ENCODE data around the gene GLTP. TPM values are rescaled to one million over a fixed set of nuclear protein-coding genes. Genes with fewer than 3 reads are reported as not detected.

GLTP gene
- total and polyA plus RNA-seq, 2 of the 4 experiments (the other 2 are of a cell fraction): 34.4 to 58.4 TPM

GRCh38 chr12:109923481-109924245, 43.3 kb upstream of the GLTP start:
- intact Hi-C loops (cut with micrococcal nuclease): no loop called here
- 83% methylated on average over 3 of the region's 17 CpGs; no CpG with 5 or more reads in 1 of the 2 experiments for WGBS, 2 experiments (ENCODE audit: extremely low coverage in 2 of 2, insufficient read length in 1 of 2)
- Histone ChIP-seq H3K27me3 (ENCODE audit: control insufficient read depth, insufficient read depth, low read length) (no peaks in the 10 kb centered on the region), H2BK20ac (ENCODE audit: low read depth, low read length) (no peak overlapping the region), H2BK15ac (ENCODE audit: low read depth, low read length) (no peak overlapping the region), H3K18ac (ENCODE audit: low read depth, low read length) (no peak overlapping the region), H3K79me1 (ENCODE audit: low read depth in 1 of 2, low read length in 2 of 2) (no peaks in the 10 kb centered on the region), H2AK9ac (replicated peaks; ENCODE audit: low read depth, low read length, poor library complexity) (peak overlapping the region; percentile 37), H2BK5ac (ENCODE audit: low read depth, low read length, poor library complexity, severe bottlenecking) (no peak overlapping the region), H3K36me3 (ENCODE audit: control insufficient read depth, insufficient read depth, low read length) (peaks cover 19% of the 10 kb centered on the region), H3K9ac (ENCODE audit: low read depth, low read length) (no peak overlapping the region), H4K8ac (ENCODE audit: low read depth in 2 of 2, low read length in 2 of 2) (no peak overlapping the region), H4K5ac (ENCODE audit: low read depth, low read length) (no peak overlapping the region), H3K4me3 (ENCODE audit: insufficient read depth, low read depth, low read length) (no peak overlapping the region), H3K56ac (ENCODE audit: extremely low read depth, insufficient read depth, low read length) (no peak overlapping the region), H2BK120ac (ENCODE audit: low read depth, low read length) (no peak overlapping the region), H3K4me2 (ENCODE audit: low read depth, low read length) (no peak overlapping the region), H3K4me1 (ENCODE audit: control insufficient read depth, insufficient read depth, low read length) (no peaks in the 10 kb centered on the region; the same call in 1 of the 2 replicates), H3K27ac (ENCODE audit: insufficient read depth, low read length) (no peak overlapping the region), H3K14ac (replicated peaks; ENCODE audit: low read depth, low read length) (no peak overlapping the region), H4K91ac (ENCODE audit: insufficient read depth, low read depth, low read length) (no peak overlapping the region), H2AFZ (replicated peaks; ENCODE audit: low read length, poor library complexity) (no peak overlapping the region), H4K20me1 (ENCODE audit: insufficient read depth, low read length) (no peaks in the 10 kb centered on the region), H3K9me1 (ENCODE audit: insufficient read depth, low read length) (no peaks in the 10 kb centered on the region), H3K9me3 (ENCODE audit: control insufficient read depth, insufficient read depth, low read length) (no peaks in the 10 kb centered on the region), H3K23ac (ENCODE audit: low read depth, low read length) (no peak overlapping the region), H2AK5ac (ENCODE audit: low read depth, low read length) (no peak overlapping the region), H3K4ac (ENCODE audit: low read depth, low read length) (no peak overlapping the region)
- POLR2A ChIA-PET (ENCODE audit: unreplicated experiment): no interaction called here
- dilution Hi-C loops (cut with HindIII; ENCODE audit: low sequenced_read_pairs, unreplicated experiment): no loop called here
- DNase-seq (no peak), ATAC-seq (ENCODE audit: low read depth) (no peak)
- no peak for TF ChIP-seq BHLHE40 (IDR thresholded peaks at IDR 0.05; ENCODE audit: low read depth, low read length)
- TF ChIP-seq RFX5 (IDR thresholded peaks at IDR 0.05; ENCODE audit: low read depth, low read length): no peak
- TF ChIP-seq SMC3 (IDR thresholded peaks at IDR 0.05; ENCODE audit: low read depth, low read length): no peak
- TF ChIP-seq MXI1 (IDR thresholded peaks at IDR 0.05; ENCODE audit: borderline replicate concordance, low read depth, low read length): no peak
- TF ChIP-seq MAFK (IDR thresholded peaks at IDR 0.05; ENCODE audit: low read depth, low read length): no peak
- TF ChIP-seq NFE2L2 (IDR thresholded peaks at IDR 0.05; ENCODE audit: low read depth, low read length): no peak
- TF ChIP-seq CHD1 (IDR thresholded peaks at IDR 0.05; ENCODE audit: low read depth, low read length): no peak
- TF ChIP-seq FOS (IDR thresholded peaks at IDR 0.05; ENCODE audit: low read depth, low read length): no peak
- no peak for TF ChIP-seq RAD21 (IDR thresholded peaks at IDR 0.05; ENCODE audit: low read length)
- no peak for TF ChIP-seq RCOR1 (IDR thresholded peaks at IDR 0.05; ENCODE audit: insufficient replicate concordance, low read length)
- TF ChIP-seq, protein P1, sequence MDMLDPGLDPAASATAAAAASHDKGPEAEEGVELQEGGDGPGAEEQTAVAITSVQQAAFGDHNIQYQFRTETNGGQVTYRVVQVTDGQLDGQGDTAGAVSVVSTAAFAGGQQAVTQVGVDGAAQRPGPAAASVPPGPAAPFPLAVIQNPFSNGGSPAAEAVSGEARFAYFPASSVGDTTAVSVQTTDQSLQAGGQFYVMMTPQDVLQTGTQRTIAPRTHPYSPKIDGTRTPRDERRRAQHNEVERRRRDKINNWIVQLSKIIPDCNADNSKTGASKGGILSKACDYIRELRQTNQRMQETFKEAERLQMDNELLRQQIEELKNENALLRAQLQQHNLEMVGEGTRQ (IDR thresholded peaks at IDR 0.05; ENCODE audit: low read depth, low read length): no peak
- TF ChIP-seq MAZ (IDR thresholded peaks at IDR 0.05; ENCODE audit: borderline replicate concordance, low read depth, low read length): no peak
- CTCF ChIA-PET: no interaction called here
- BruUV-seq (replicated peaks): no TSS peak
- in situ Hi-C loops (cut with MboI; ENCODE audit: low sequenced_read_pairs): no loop called here
